Keratinocyte (primary cell): ENCODE measurements around the gene VAMP8. TPM values are rescaled to one million over a fixed set of nuclear protein-coding genes. Genes with fewer than 3 reads are reported as not detected.

Experiments
- DNase-seq: peaks from one replicate; pipeline ENCODE4 v3.0.0-alpha.2; 2011; ENCODE audit warnings: low read depth, missing footprints, low spot score
- FAIRE-seq: peaks from 2 replicates; lab custom pipeline; 2011; peaks lifted over from hg19 to GRCh38; lab: Jason Lieb, UNC
- H2AFZ ChIP-seq: 2 replicates; pipeline ENCODE4 v1.6.0; 2012; ENCODE audit warnings: low read length, control low read depth, inconsistent platforms; ENCODE audit not compliant: control insufficient read depth
- H3K27ac ChIP-seq: 2 replicates; pipeline ENCODE4 v1.5.1; 2011; ENCODE audit warnings: low read length; ENCODE audit not compliant: control insufficient read depth, insufficient read depth
- H3K27me3 ChIP-seq: 3 replicates; pipeline ENCODE4 v1.6.0; 2011; ENCODE audit warnings: low read length; ENCODE audit not compliant: control insufficient read depth, insufficient read depth; ENCODE audit errors: extremely low read depth
- H3K36me3 ChIP-seq, 2 experiments: 2 replicates in 1 of 2; 3 replicates in 1 of 2; pipeline ENCODE4 v1.5.1; 2011; ENCODE audit warnings: low read length in 2 of 2, mild to moderate bottlenecking in 1 of 2; ENCODE audit not compliant: control insufficient read depth in 2 of 2, insufficient read depth in 2 of 2; ENCODE audit errors: extremely low read depth in 1 of 2
- H3K4me1 ChIP-seq: 3 replicates; pipeline ENCODE4 v1.5.1; 2011; ENCODE audit warnings: low read length; ENCODE audit not compliant: control insufficient read depth, insufficient read depth; ENCODE audit errors: extremely low read depth
- H3K4me2 ChIP-seq: 3 replicates; pipeline ENCODE4 v1.6.0; 2011; ENCODE audit warnings: low read depth, low read length; ENCODE audit not compliant: control insufficient read depth, insufficient read depth; ENCODE audit errors: extremely low read depth
- H3K4me3 ChIP-seq, 3 experiments: fragments of 200-600 bp in 1 of 3; sonication (generic) in 1 of 3; 2 replicates in 2 of 3; 3 replicates in 1 of 3; pipeline ENCODE4 v1.5.1; 2011 to 2016; ENCODE audit warnings: low read length in 3 of 3, mild to moderate bottlenecking in 3 of 3, control low read depth in 2 of 3, inconsistent platforms in 1 of 3, low read depth in 1 of 3, mixed read lengths in 1 of 3, mixed run types in 1 of 3, moderate library complexity in 1 of 3; ENCODE audit not compliant: control insufficient read depth in 2 of 3, insufficient read depth in 2 of 3; ENCODE audit errors: extremely low read depth in 1 of 3
- H3K79me2 ChIP-seq: 2 replicates; pipeline ENCODE4 v1.6.0; 2012; ENCODE audit warnings: low read length; ENCODE audit not compliant: control insufficient read depth, insufficient read depth
- H3K9ac ChIP-seq: 3 replicates; pipeline ENCODE4 v1.6.0; 2011; ENCODE audit warnings: low read length; ENCODE audit not compliant: control insufficient read depth, insufficient read depth; ENCODE audit errors: extremely low read depth
- H3K9me1 ChIP-seq: 3 replicates; pipeline ENCODE4 v1.6.0; 2011; ENCODE audit warnings: low read length; ENCODE audit not compliant: control insufficient read depth, insufficient read depth; ENCODE audit errors: extremely low read depth
- H3K9me3 ChIP-seq: 2 replicates; pipeline ENCODE4 v1.5.1; 2012; ENCODE audit warnings: low read depth, low read length; ENCODE audit not compliant: control insufficient read depth
- H4K20me1 ChIP-seq: 3 replicates; pipeline ENCODE4 v1.6.0; 2011; ENCODE audit warnings: low read length; ENCODE audit not compliant: control insufficient read depth, insufficient read depth; ENCODE audit errors: extremely low read depth
- EZH2 ChIP-seq: IDR thresholded peaks from one replicate; pipeline ENCODE4 v1.6.1; 2012; ENCODE audit warnings: inconsistent platforms, mild to moderate bottlenecking, low read length, moderate library complexity
- dilution Hi-C: fragments of 300-500 bp; cut with MboI; formaldehyde crosslinking; loops from one replicate; pipeline ENCODE4 v1.7.0; 2020; ENCODE audit warnings: low sequenced_read_pairs; ENCODE audit not compliant: extremely low pct_ligation_motif_present
- polyA plus RNA-seq, 5 experiments: library from polyadenylated mRNA; depleted of rRNA in 3 of 5; stranded (reverse) in 3 of 5; stranded (forward) in 1 of 5; unstranded in 1 of 5; fragments of >200 nt; gene quantifications; 1 replicate in 1 of 5; 2 replicates in 3 of 5; 3 replicates in 1 of 5; pipeline versions ENCODE4 v1.2.1 to v1.2.3, GENCODE V29; 2011 to 2012; ENCODE audit warnings: missing spikeins in 2 of 5, low read depth in 1 of 5, low replicate concordance in 1 of 5
- TF ChIP-seq, protein P1 (sequence below), 3 experiments: IDR thresholded peaks in 1 of 3; conservative IDR thresholded peaks in 1 of 3; optimal IDR thresholded peaks in 1 of 3; 2 replicates in 2 of 3; 3 replicates in 1 of 3; pipeline versions ENCODE3 to v1.5.1; 2011; ENCODE audit warnings: low read length in 3 of 3, mild to moderate bottlenecking in 3 of 3, moderate library complexity in 2 of 3, control low read depth in 1 of 3, inconsistent platforms in 1 of 3; ENCODE audit not compliant: insufficient read depth in 2 of 3; ENCODE audit errors: extremely low read depth in 1 of 3

Gene VAMP8
- polyA plus RNA-seq, 1 donor (not counting 4 experiments of a cell fraction or from before 2014, with no cell fraction given) = 385 TPM

DNA sequence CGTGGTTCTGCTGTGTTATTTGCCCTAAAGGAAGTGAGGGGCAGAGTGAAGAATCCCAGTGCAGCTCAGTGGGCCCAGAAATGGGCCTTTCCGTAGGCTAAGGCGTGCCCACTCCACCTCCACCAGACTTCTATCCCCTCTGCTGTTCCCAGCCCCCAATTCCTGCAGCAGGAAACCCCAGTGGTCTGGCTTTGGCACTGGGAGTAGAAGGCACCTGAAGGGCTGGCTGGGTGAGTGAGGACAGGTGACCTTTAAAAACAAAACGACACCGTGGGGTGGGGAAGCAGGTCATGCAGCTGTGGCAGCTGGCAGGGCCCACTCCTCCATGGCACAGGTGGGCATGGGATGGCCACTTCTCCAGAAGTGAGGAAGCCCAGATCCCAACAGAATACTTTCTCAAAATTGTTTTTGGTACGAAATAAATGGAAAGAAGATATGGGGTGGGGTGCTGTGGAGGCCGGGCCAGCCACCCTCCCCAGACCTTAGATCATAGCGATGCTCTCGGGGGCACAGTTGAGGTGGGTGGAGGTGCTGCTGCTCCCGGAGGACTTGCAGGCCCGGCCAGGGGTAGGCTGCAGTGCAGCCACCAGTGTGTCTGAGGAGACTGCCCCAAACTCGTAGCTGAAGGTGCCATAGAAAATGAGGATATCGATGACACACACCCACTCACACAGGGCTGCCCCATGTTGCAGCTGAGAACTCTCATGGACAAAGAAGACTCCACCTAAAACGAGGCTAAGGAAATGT, 21.4 kb downstream of the VAMP8 start:
- DNase-seq (no peak), FAIRE-seq (no peak)
- H3K36me3 ChIP-seq = peaks cover 7 to 26% of the 10 kb centered on the region in 2 experiments
- no peak overlapping the region for H3K4me2 ChIP-seq
- H3K27me3 ChIP-seq = no peaks in the 10 kb centered on the region
- peaks cover under 1% of the 10 kb centered on the region for H3K9me1 ChIP-seq
- no peak overlapping the region for H3K9ac ChIP-seq
- H2AFZ ChIP-seq = no peak overlapping the region
- H3K79me2 ChIP-seq = peaks cover 19% of the 10 kb centered on the region
- no peak overlapping the region for H3K27ac ChIP-seq
- TF ChIP-seq, protein P1, sequence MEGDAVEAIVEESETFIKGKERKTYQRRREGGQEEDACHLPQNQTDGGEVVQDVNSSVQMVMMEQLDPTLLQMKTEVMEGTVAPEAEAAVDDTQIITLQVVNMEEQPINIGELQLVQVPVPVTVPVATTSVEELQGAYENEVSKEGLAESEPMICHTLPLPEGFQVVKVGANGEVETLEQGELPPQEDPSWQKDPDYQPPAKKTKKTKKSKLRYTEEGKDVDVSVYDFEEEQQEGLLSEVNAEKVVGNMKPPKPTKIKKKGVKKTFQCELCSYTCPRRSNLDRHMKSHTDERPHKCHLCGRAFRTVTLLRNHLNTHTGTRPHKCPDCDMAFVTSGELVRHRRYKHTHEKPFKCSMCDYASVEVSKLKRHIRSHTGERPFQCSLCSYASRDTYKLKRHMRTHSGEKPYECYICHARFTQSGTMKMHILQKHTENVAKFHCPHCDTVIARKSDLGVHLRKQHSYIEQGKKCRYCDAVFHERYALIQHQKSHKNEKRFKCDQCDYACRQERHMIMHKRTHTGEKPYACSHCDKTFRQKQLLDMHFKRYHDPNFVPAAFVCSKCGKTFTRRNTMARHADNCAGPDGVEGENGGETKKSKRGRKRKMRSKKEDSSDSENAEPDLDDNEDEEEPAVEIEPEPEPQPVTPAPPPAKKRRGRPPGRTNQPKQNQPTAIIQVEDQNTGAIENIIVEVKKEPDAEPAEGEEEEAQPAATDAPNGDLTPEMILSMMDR (optimal IDR thresholded peaks at IDR 0.05 in 1 of 3, IDR thresholded peaks at IDR 0.05 in 1 of 3, conservative IDR thresholded peaks at IDR 0.05 in 1 of 3; ENCODE audit: extremely low read depth in 1 of 3, insufficient read depth in 2 of 3, low read length in 3 of 3) = no peak
- TF ChIP-seq EZH2 = no peak
- no peak overlapping the region for H3K4me3 ChIP-seq
- dilution Hi-C loops = no loop called here
- no peaks in the 10 kb centered on the region for H3K9me3 ChIP-seq
- H3K4me1 ChIP-seq = peaks cover 17% of the 10 kb centered on the region
- no peaks in the 10 kb centered on the region for H4K20me1 ChIP-seq

DNA sequence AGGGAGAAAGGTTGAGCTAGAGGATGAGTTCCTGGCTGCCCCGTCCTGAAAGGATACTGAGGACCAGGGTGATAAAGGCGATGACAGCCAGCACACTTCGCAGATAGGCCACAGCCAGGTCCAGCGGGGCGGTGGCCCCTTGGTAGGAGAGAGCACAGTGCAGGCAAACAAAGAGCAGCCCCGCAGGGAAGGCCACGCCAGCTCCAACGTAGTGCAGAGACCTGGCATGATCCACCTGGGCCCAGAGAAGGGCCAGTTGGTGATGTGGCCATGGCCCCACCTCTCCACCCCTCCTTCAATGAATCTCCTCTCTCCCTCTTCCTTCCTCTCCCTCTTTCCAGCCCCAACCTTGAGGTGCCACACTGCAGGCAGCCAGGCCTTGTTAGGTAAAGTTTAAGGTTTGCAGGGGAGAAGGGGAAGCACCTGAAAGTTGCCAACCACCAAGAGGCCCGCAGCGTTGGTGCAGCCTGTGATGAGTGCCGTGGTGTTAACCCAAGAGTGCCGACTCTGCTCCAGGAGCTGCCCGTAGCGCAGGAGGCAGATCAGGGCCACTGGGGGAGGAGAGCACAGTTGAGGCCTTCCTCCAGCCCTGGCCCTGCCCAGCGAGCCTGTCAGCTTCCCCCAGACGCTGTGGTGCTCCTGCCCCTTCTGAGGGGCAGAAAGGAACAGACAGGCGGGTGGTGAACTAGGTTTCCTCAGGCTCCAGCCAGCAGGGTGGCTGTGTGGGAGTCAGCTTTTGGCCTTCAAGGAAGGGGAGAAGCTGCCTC, 22.3 kb downstream of the VAMP8 start:
- no peak overlapping the region for H3K27ac ChIP-seq
- H3K4me1 ChIP-seq = peaks cover 21% of the 10 kb centered on the region
- no peak overlapping the region for H3K4me2 ChIP-seq
- no peak overlapping the region for H3K9ac ChIP-seq
- FAIRE-seq = no peak
- no peaks in the 10 kb centered on the region for H3K9me3 ChIP-seq
- peaks cover 21% of the 10 kb centered on the region for H3K79me2 ChIP-seq
- DNase-seq = no peak
- dilution Hi-C loops = no loop called here
- H3K4me3 ChIP-seq = no peak overlapping the region
- H3K9me1 ChIP-seq = peaks cover 2% of the 10 kb centered on the region
- peaks cover 7 to 26% of the 10 kb centered on the region in 2 experiments for H3K36me3 ChIP-seq
- TF ChIP-seq, protein P1 (optimal IDR thresholded peaks at IDR 0.05 in 1 of 3, IDR thresholded peaks at IDR 0.05 in 1 of 3, conservative IDR thresholded peaks at IDR 0.05 in 1 of 3; ENCODE audit: extremely low read depth in 1 of 3, insufficient read depth in 2 of 3, low read length in 3 of 3) = no peak
- TF ChIP-seq EZH2 = no peak
- no peaks in the 10 kb centered on the region for H3K27me3 ChIP-seq
- H2AFZ ChIP-seq = no peak overlapping the region
- H4K20me1 ChIP-seq = no peaks in the 10 kb centered on the region
